Effector memory CD4-positive, alpha-beta T cell (primary cell): ENCODE data around the gene UBXN6.

Experiments used
- DNase-seq, 3 donors: peaks; one replicate each; pipeline ENCODE4 v3.0.0-alpha.2; 2020
- H3K27ac ChIP-seq: 2 replicates; pipeline ENCODE4 v1.7.0; 2013; ENCODE audit warnings: mild to moderate bottlenecking, low read length, moderate library complexity; ENCODE audit not compliant: insufficient read depth, poor library complexity, severe bottlenecking
- H3K27me3 ChIP-seq: replicated peaks from 2 replicates; pipeline ENCODE4 v1.7.0; 2013; ENCODE audit warnings: mild to moderate bottlenecking, low read length; ENCODE audit not compliant: insufficient read depth, control insufficient read depth, poor library complexity, severe bottlenecking
- H3K36me3 ChIP-seq: 2 replicates; pipeline ENCODE4 v1.7.0; 2013; ENCODE audit warnings: mild to moderate bottlenecking, low read length, moderate library complexity; ENCODE audit not compliant: control insufficient read depth, insufficient read depth
- H3K4me1 ChIP-seq: 2 replicates; pipeline ENCODE4 v1.7.0; 2013; ENCODE audit warnings: low read length, mild to moderate bottlenecking; ENCODE audit not compliant: control insufficient read depth, insufficient read depth, poor library complexity, severe bottlenecking
- H3K4me3 ChIP-seq: 2 replicates; pipeline ENCODE4 v1.7.0; 2013; ENCODE audit warnings: low read length, low read depth, mild to moderate bottlenecking; ENCODE audit not compliant: insufficient read depth, poor library complexity, severe bottlenecking
- H3K9me3 ChIP-seq: 2 replicates; pipeline ENCODE4 v1.7.0; 2013; ENCODE audit warnings: mild to moderate bottlenecking, low read length, moderate library complexity; ENCODE audit not compliant: control insufficient read depth

UBXN6 gene

GRCh38 chr19:4456476-4456842 lies 1.1 kb downstream of the UBXN6 start:
- peak overlapping the region; percentile 51 for H3K4me3 ChIP-seq
- no peaks in the 10 kb centered on the region for H3K27me3 ChIP-seq
- no peaks in the 10 kb centered on the region for H3K9me3 ChIP-seq
- peak overlapping the region; percentile 74 for H3K27ac ChIP-seq
- DNase-seq, result no peak
- peaks cover 29% of the 10 kb centered on the region for H3K36me3 ChIP-seq
- H3K4me1 ChIP-seq, result peaks cover 16% of the 10 kb centered on the region

DNA sequence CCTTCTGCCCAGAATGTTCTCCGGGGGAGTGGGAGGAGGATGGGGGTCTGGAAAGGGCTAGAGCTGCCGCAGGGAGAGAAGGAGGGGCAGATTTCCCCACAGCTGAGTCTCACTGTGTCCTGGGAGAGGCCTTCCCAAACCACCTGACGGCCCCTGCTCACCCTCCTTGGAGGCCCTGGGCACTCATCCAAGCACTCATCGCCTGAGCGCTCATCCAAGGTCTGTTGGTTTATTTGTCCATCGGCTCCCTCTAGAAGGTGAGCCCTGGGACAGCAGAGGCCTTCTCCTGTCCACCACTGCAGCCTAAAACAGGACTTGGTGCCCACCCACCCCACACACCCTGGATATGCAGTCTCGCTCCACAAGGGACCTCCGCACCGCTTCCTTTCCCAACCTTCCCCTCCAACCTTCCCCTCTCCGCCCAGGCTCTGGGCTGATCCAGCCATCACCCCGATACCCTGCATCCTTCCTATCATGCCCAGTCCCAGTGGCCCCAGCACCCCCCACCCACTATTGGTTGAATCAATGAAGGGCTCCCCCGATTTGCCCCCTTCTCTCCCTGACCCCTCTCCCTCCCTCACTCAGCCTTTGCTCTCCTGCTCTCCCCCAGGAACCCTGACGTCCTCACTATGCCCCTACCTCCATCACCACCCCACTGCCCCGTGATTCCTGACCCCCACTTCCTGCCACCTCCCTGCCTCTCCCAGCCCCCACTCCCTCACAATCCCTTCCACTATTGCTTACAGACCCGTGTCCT lies 1.7 kb downstream of the UBXN6 start:
- H3K27me3 ChIP-seq, result no peaks in the 10 kb centered on the region
- H3K4me1 ChIP-seq, result peaks cover 16% of the 10 kb centered on the region
- peak overlapping the region; percentile 74 for H3K27ac ChIP-seq
- no peak for DNase-seq
- H3K4me3 ChIP-seq, result peak overlapping the region; percentile 51
- H3K36me3 ChIP-seq, result peaks cover 34% of the 10 kb centered on the region
- no peaks in the 10 kb centered on the region for H3K9me3 ChIP-seq

GRCh38 chr19:4454747-4455718 lies 2.6 kb downstream of the UBXN6 start:
- H3K27ac ChIP-seq, result peak overlapping the region; percentile 25
- H3K4me3 ChIP-seq, result no peak overlapping the region
- H3K9me3 ChIP-seq, result no peaks in the 10 kb centered on the region
- H3K36me3 ChIP-seq, result peaks cover 40% of the 10 kb centered on the region
- H3K27me3 ChIP-seq, result no peaks in the 10 kb centered on the region
- peaks cover 16% of the 10 kb centered on the region for H3K4me1 ChIP-seq
- no peak for DNase-seq

DNA sequence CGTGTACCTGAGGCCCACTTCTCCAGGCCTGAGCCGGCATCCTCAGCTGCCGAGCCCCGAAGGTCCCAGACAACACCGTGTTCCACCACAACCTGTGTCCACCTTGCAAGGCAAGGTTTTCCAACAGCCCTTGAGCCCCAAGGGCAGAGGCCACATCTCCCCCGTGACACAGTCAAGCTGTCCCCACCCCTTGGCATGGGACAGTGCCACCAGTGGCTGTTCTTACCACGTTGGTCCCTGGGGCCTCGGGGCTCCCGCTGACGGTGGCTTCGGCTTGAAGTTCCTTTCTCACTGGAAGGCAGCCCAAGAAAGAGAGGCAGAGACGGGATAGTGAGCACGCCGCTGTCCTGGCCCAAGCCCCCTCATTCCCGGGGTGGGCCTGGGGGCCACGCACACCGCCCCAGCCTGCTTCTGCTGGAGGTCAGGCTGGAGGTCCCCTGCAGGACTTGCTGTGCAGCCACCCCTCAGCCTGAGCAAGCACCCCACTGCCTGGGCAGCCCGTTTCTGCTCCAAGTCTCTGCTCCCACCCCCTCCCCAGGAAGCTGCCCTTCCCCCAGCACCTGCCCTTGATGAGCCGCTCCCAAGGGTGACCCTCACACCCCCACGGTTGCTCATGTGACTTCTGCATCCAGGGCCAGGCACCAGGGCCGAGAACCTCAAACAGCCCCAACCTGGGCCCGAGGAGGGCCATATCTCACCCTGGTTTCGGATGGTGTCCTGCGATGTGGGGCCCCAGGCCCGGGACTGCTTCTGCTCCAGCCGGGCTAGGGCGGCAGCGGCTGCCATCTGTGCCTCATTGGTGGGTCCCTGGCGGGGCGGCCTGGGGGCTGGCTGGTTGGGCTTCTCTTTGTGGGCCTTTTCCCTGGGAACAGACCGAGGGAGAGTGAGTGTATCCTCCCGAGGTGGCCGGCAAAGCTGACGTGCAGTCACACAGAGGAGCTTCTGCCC lies 4.1 kb downstream of the UBXN6 start:
- Histone ChIP-seq H3K27ac (no peak overlapping the region), H3K27me3 (no peaks in the 10 kb centered on the region), H3K9me3 (no peaks in the 10 kb centered on the region), H3K36me3 (peaks cover 55% of the 10 kb centered on the region), H3K4me1 (peaks cover 16% of the 10 kb centered on the region), H3K4me3 (no peak overlapping the region)
- no peak for DNase-seq

DNA sequence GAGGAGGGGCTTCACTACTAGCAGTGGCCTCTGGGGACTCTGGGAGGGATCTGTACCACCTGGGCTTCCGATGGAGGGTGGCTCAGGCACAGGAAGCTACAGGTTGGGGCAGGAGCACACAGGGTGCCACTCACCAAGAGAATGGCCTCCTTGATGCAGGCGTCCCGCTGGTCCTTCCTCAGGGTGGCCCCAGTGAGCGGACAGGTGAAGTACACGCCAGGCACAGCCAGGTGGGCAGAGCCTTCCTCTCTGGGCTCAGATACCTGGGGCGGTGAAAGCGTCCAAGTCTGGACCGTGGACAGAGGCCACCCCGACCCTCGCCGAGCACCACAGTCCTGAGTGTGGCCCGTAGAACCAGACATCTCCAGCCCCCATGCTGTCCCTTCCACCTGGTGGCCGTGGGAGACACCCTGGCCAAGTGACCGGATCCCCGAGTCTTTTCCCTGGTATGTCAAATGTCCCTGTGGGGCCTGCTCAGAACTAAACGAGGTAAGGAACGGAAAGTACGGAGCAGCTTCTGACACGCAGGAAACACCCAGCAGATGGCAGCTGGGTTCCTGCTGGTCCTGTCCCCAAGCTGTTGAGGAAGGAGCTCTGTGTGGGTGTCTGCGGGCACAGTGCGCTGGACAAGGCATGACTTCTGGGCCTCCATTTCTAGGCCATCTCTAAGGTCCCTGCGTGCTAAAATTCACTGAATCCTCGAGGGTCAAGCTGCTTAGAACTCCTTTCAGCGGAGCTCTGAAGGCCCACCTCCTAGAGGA lies 5.2 kb downstream of the UBXN6 start:
- Histone ChIP-seq H3K4me3 (no peak overlapping the region), H3K9me3 (no peaks in the 10 kb centered on the region), H3K36me3 (peaks cover 65% of the 10 kb centered on the region), H3K27me3 (no peaks in the 10 kb centered on the region), H3K27ac (no peak overlapping the region), H3K4me1 (peaks cover 12% of the 10 kb centered on the region)
- no peak for DNase-seq

DNA sequence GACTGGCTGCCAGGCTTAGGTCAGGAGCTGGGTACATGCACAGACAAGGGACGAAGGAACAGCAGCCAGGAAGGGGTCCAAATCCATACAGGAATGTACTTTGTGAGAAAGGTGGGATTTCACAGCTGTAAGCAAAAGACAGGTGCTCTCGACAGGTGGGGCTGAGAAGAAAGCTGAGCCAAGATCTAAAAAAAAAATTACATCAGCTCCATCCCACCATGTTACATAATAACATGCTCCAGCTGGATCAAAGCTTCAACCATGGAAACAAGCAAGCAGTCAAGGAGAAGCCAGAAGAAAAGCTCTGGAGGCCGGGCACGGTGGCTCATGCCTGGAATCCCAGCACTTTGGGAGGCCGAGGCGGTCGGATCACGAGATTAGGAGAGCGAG lies 8.0 kb downstream of the UBXN6 start:
- H3K4me3 ChIP-seq, result no peak overlapping the region
- H3K36me3 ChIP-seq, result peaks cover 91% of the 10 kb centered on the region
- H3K9me3 ChIP-seq, result no peaks in the 10 kb centered on the region
- no peaks in the 10 kb centered on the region for H3K27me3 ChIP-seq
- H3K27ac ChIP-seq, result no peak overlapping the region
- H3K4me1 ChIP-seq, result no peaks in the 10 kb centered on the region
- no peak for DNase-seq

- H3K36me3 ChIP-seq, result peaks cover 88% of the 10 kb centered on the region
- H3K9me3 ChIP-seq, result no peaks in the 10 kb centered on the region
- no peak overlapping the region for H3K4me3 ChIP-seq
- no peaks in the 10 kb centered on the region for H3K27me3 ChIP-seq
- DNase-seq, result no peak
- H3K27ac ChIP-seq, result no peak overlapping the region
- no peaks in the 10 kb centered on the region for H3K4me1 ChIP-seq
Observed at GRCh38 chr19:4449022-4449638, 8.5 kb downstream of the UBXN6 start.

GRCh38 chr19:4448147-4448985 lies 9.2 kb downstream of the UBXN6 start:
- DNase-seq, result no peak
- Histone ChIP-seq H3K4me3 (no peak overlapping the region), H3K27me3 (no peaks in the 10 kb centered on the region), H3K9me3 (no peaks in the 10 kb centered on the region), H3K4me1 (no peaks in the 10 kb centered on the region), H3K36me3 (peaks cover 83% of the 10 kb centered on the region), H3K27ac (no peak overlapping the region)
